ENCODE measurements around the gene TSHR.

DNA sequence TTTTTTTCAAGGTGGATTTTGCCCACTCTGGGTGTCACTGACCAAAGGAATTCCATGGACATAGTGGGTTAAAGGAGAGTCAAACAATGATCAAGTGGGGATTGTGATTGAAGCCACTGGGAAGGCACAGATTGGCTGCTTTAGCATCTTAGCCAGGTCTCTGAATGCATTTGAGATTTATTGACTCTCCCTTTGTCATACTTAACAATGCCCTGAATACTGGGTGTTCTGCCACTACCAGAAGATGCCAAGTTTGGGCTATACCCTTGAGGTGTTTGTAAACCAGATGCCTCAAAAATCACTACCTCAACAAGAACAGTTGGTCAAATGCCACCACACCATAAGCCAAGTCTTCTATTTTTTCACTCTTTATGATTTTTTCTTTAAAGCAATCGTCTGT lies 150.5 kb downstream of the TSHR start:
- no peak for TF ChIP-seq CTCF (IDR thresholded peaks at IDR 0.05; ENCODE audit: extremely low read depth in 1 of 2, insufficient read depth in 1 of 2, low read depth in 1 of 2, low read length in 2 of 2)
- no peak for TF ChIP-seq POLR2AphosphoS5 (IDR thresholded peaks at IDR 0.05; ENCODE audit: insufficient read depth, low read depth, low read length)
- no peak for TF ChIP-seq POLR2A (IDR thresholded peaks at IDR 0.05; ENCODE audit: low read depth, low read length)
- TF ChIP-seq, protein P1, sequence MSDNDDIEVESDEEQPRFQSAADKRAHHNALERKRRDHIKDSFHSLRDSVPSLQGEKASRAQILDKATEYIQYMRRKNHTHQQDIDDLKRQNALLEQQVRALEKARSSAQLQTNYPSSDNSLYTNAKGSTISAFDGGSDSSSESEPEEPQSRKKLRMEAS (IDR thresholded peaks at IDR 0.05; ENCODE audit: insufficient read depth, insufficient read length): no peak
- no peak for TF ChIP-seq MYC (IDR thresholded peaks at IDR 0.05; ENCODE audit: low read depth, low read length)
- no peak for TF ChIP-seq EZH2 (IDR thresholded peaks at IDR 0.05; ENCODE audit: borderline replicate concordance, low read depth, low read length, severe bottlenecking)
- TF ChIP-seq FOS (IDR thresholded peaks at IDR 0.05; ENCODE audit: borderline replicate concordance, insufficient read depth, low read length): no peak
